ENCODE results near the gene ELMO1. TPM values are rescaled to one million over a fixed set of nuclear protein-coding genes. Genes with fewer than 3 reads are reported as not detected.

ELMO1 gene
- total and polyA plus RNA-seq, 2 experiments from 2014 or later: 6.5 to 24.9 TPM

DNA sequence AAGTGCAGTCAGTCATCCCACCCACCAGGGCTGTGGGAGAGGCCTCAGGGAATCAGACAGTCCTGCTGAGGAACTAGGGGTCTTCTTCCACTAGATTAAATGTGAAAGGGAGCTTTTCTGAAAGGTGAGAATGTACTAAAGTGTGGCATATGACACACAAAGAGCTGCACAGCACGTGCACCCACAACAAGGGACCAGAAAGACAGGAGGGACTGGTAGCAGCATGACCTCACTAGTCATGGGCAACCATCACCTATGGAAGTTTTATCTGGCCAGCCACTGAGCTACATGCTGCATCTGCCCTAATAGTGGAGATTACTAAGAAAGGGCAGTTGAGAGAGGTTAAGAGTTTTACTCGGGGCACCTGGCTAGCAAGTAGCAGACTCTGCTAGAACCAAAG, 519.9 kb downstream of the ELMO1 start:
- no peaks in the 10 kb centered on the region for H3F3A ChIP-seq (replicated peaks; ENCODE audit: low read depth)
- no peak overlapping the region for H3K4me2 ChIP-seq
- no peak overlapping the region for H3K4me3 ChIP-seq
- no peaks in the 10 kb centered on the region for H4K20me1 ChIP-seq (replicated peaks; ENCODE audit: insufficient read depth)
- H3K79me2 ChIP-seq (replicated peaks; ENCODE audit: insufficient read depth): no peaks in the 10 kb centered on the region
- no peak for TF ChIP-seq ZNF114 (CRISPR knock-in tag; IDR thresholded peaks at IDR 0.05)
- no peak for TF ChIP-seq EZH2phosphoT487 (IDR thresholded peaks at IDR 0.05; ENCODE audit: unreplicated experiment)
- TF ChIP-seq, protein P1, sequence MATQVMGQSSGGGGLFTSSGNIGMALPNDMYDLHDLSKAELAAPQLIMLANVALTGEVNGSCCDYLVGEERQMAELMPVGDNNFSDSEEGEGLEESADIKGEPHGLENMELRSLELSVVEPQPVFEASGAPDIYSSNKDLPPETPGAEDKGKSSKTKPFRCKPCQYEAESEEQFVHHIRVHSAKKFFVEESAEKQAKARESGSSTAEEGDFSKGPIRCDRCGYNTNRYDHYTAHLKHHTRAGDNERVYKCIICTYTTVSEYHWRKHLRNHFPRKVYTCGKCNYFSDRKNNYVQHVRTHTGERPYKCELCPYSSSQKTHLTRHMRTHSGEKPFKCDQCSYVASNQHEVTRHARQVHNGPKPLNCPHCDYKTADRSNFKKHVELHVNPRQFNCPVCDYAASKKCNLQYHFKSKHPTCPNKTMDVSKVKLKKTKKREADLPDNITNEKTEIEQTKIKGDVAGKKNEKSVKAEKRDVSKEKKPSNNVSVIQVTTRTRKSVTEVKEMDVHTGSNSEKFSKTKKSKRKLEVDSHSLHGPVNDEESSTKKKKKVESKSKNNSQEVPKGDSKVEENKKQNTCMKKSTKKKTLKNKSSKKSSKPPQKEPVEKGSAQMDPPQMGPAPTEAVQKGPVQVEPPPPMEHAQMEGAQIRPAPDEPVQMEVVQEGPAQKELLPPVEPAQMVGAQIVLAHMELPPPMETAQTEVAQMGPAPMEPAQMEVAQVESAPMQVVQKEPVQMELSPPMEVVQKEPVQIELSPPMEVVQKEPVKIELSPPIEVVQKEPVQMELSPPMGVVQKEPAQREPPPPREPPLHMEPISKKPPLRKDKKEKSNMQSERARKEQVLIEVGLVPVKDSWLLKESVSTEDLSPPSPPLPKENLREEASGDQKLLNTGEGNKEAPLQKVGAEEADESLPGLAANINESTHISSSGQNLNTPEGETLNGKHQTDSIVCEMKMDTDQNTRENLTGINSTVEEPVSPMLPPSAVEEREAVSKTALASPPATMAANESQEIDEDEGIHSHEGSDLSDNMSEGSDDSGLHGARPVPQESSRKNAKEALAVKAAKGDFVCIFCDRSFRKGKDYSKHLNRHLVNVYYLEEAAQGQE (IDR thresholded peaks at IDR 0.05; ENCODE audit: unreplicated experiment): no peak
- TF ChIP-seq, protein P2, sequence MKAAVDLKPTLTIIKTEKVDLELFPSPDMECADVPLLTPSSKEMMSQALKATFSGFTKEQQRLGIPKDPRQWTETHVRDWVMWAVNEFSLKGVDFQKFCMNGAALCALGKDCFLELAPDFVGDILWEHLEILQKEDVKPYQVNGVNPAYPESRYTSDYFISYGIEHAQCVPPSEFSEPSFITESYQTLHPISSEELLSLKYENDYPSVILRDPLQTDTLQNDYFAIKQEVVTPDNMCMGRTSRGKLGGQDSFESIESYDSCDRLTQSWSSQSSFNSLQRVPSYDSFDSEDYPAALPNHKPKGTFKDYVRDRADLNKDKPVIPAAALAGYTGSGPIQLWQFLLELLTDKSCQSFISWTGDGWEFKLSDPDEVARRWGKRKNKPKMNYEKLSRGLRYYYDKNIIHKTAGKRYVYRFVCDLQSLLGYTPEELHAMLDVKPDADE (IDR thresholded peaks at IDR 0.05): no peak
- TF ChIP-seq STAT1 (IDR thresholded peaks at IDR 0.05; ENCODE audit: unreplicated experiment): no peak
- no peak for TF ChIP-seq JUNB (IDR thresholded peaks at IDR 0.05; ENCODE audit: unreplicated experiment)
- TF ChIP-seq ZNF331 (CRISPR knock-in tag; IDR thresholded peaks at IDR 0.05; ENCODE audit: low read depth): no peak
- TF ChIP-seq, protein P3, sequence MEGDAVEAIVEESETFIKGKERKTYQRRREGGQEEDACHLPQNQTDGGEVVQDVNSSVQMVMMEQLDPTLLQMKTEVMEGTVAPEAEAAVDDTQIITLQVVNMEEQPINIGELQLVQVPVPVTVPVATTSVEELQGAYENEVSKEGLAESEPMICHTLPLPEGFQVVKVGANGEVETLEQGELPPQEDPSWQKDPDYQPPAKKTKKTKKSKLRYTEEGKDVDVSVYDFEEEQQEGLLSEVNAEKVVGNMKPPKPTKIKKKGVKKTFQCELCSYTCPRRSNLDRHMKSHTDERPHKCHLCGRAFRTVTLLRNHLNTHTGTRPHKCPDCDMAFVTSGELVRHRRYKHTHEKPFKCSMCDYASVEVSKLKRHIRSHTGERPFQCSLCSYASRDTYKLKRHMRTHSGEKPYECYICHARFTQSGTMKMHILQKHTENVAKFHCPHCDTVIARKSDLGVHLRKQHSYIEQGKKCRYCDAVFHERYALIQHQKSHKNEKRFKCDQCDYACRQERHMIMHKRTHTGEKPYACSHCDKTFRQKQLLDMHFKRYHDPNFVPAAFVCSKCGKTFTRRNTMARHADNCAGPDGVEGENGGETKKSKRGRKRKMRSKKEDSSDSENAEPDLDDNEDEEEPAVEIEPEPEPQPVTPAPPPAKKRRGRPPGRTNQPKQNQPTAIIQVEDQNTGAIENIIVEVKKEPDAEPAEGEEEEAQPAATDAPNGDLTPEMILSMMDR (conservative IDR thresholded peaks at IDR 0.05; ENCODE audit: low read depth in 2 of 2): no peak
- no peak for TF ChIP-seq NANOG (IDR thresholded peaks at IDR 0.05; ENCODE audit: borderline replicate concordance)
- DNase-seq (ENCODE audit: low spot score) (no peak), ATAC-seq (no peak)
- Mint-ChIP-seq H3K4me1 (peaks cover 3% of the 10 kb centered on the region; the same call in 2 of the 3 replicates), H3K4me3 (no peak overlapping the region), H3K9me3 (no peaks in the 10 kb centered on the region), H3K27ac (no peak overlapping the region), H3K27me3 (ENCODE audit: insufficient read depth, low read depth, poor library complexity) (peaks cover 4% of the 10 kb centered on the region), H3K36me3 (ENCODE audit: low read depth) (no peaks in the 10 kb centered on the region)
- H3K36me3 ChIP-seq (ENCODE audit: insufficient read depth): no peaks in the 10 kb centered on the region
- no peaks in the 10 kb centered on the region for H3K27me3 ChIP-seq (ENCODE audit: insufficient read depth)
- H2AFZ ChIP-seq: no peak overlapping the region
- no peak overlapping the region for H3K27ac ChIP-seq (ENCODE audit: low read depth)
- H3K9me2 ChIP-seq (ENCODE audit: insufficient read depth): 0 out of 2 replicates have a peak, but pooled peaks cover 3% of the 10 kb centered on the region
- no peaks in the 10 kb centered on the region for H3K4me1 ChIP-seq (ENCODE audit: insufficient read depth)

DNA sequence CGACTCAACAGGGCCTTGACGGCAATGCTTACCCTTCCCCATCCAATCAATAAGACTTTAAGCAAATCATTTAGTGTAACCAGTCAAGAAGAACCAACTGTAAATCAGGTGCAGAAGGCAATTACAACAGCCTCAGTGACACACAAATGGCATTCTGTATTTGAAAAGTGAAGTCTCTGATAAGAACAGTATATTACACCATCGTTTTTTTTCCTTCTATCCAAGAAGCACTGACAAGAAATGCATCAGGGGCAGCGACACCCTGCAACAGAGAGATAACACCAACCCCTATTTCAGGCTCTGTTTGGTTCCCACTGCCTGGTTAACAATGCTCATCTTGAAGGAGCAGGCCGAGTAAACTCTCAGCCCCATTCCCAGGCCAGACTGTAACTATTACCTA, 520.4 kb downstream of the ELMO1 start:
- 0 out of 2 replicates have a peak, but pooled peaks cover 3% of the 10 kb centered on the region for H3K9me2 ChIP-seq (ENCODE audit: insufficient read depth)
- H3K27me3 ChIP-seq (ENCODE audit: insufficient read depth): no peaks in the 10 kb centered on the region
- H3K4me1 Mint-ChIP-seq: no peaks in the 10 kb centered on the region; the same call in 1 of the 3 replicates
- H3F3A ChIP-seq (replicated peaks; ENCODE audit: low read depth): no peaks in the 10 kb centered on the region
- no peaks in the 10 kb centered on the region for H3K79me2 ChIP-seq (replicated peaks; ENCODE audit: insufficient read depth)
- H3K4me1 ChIP-seq (ENCODE audit: insufficient read depth): no peaks in the 10 kb centered on the region
- H4K20me1 ChIP-seq (replicated peaks; ENCODE audit: insufficient read depth): no peaks in the 10 kb centered on the region
- ATAC-seq (no peak), DNase-seq (ENCODE audit: low spot score) (no peak)
- H3K4me2 ChIP-seq: no peak overlapping the region
- no peak overlapping the region for H3K4me3 ChIP-seq
- no peak overlapping the region for H3K27ac ChIP-seq (ENCODE audit: low read depth)
- no peaks in the 10 kb centered on the region for H3K36me3 ChIP-seq (ENCODE audit: insufficient read depth)
- no peaks in the 10 kb centered on the region for H3K36me3 Mint-ChIP-seq (ENCODE audit: low read depth)
- H3K4me3 Mint-ChIP-seq: no peak overlapping the region
- H3K27me3 Mint-ChIP-seq (ENCODE audit: insufficient read depth, low read depth, poor library complexity): peaks cover 2% of the 10 kb centered on the region
- H2AFZ ChIP-seq: no peak overlapping the region
- no peak overlapping the region for H3K27ac Mint-ChIP-seq
- no peaks in the 10 kb centered on the region for H3K9me3 Mint-ChIP-seq
- TF ChIP-seq, protein P1 (IDR thresholded peaks at IDR 0.05; ENCODE audit: unreplicated experiment): no peak
- TF ChIP-seq ZNF114 (CRISPR knock-in tag; IDR thresholded peaks at IDR 0.05) (no peak), POLR2AphosphoS5 (IDR thresholded peaks at IDR 0.05; ENCODE audit: low read depth) (no peak), ZNF331 (CRISPR knock-in tag; IDR thresholded peaks at IDR 0.05; ENCODE audit: low read depth) (no peak), CREB1 (CRISPR knock-in tag; IDR thresholded peaks at IDR 0.05; ENCODE audit: low read depth) (no peak)

Data from GM23338 (cell line).